B cell (primary cell): Measurements from ENCODE around the gene ARSI. TPM values are rescaled to one million over a fixed set of nuclear protein-coding genes. Genes with fewer than 3 reads are reported as not detected.

Experiments
- ATAC-seq: fragments of 200-7000 bp; cut with Tn5 transposase; one replicate; pipeline ENCODE4 v1.10.0; 2021; ENCODE audit warnings: low read depth, mild to moderate bottlenecking, moderate number of reproducible peaks, moderate library complexity
- CTCF ChIA-PET: fragments of 350-600 bp; sonication (Branson Sonifier 250); formaldehyde crosslinking; loops from one replicate; lab custom pipeline; 2021; ENCODE audit warnings: antibody characterized with exemption, inconsistent platforms; lab: Charles Lee
- POLR2A ChIA-PET: fragments of 350-600 bp; sonication (Branson Sonifier 250); formaldehyde crosslinking; loops from one replicate; lab custom pipeline; 2021; ENCODE audit warnings: antibody characterized with exemption; lab: Charles Lee
- DNase-seq: peaks from one replicate; pipeline ENCODE4 v3.0.0; 2013
- H2AFZ ChIP-seq: 2 replicates; pipeline ENCODE4 v1.6.1; 2012; ENCODE audit warnings: mild to moderate bottlenecking, low read depth, low read length; ENCODE audit not compliant: insufficient read depth, poor library complexity, severe bottlenecking
- H3K27ac ChIP-seq, 2 donors: 1 replicate in 1 of 2; 2 replicates in 1 of 2; pipeline ENCODE4 v1.5.1; 2012 to 2013; ENCODE audit warnings: low read length in 2 of 2, mild to moderate bottlenecking in 2 of 2, moderate library complexity in 1 of 2
- H3K27me3 ChIP-seq, 4 experiments: fragments of 200-600 bp in 1 of 4; sonication (generic) in 1 of 4; replicated peaks in 1 of 4; 1 replicate in 2 of 4; 2 replicates in 2 of 4; pipeline versions ENCODE4 v1.6.1 to v1.7.0; 2013 to 2016; ENCODE audit warnings: low read length in 3 of 4, mild to moderate bottlenecking in 2 of 4, mixed read lengths in 1 of 4, moderate library complexity in 1 of 4; ENCODE audit not compliant: insufficient read depth in 4 of 4, control insufficient read depth in 3 of 4; ENCODE audit errors: control extremely low read depth in 1 of 4
- H3K36me3 ChIP-seq, 2 experiments: replicated peaks in 1 of 2; 1 replicate in 1 of 2; 2 replicates in 1 of 2; pipeline versions ENCODE4 v1.6.1 to v1.7.1; 2013; ENCODE audit warnings: low read length in 1 of 2; ENCODE audit not compliant: insufficient read depth in 2 of 2, control insufficient read depth in 1 of 2; ENCODE audit errors: control extremely low read depth in 1 of 2, extremely low read depth in 1 of 2
- H3K4me1 ChIP-seq, 2 donors: fragments of 200-600 bp in 1 of 2; sonication (generic) in 1 of 2; 1 replicate in 1 of 2; 2 replicates in 1 of 2; pipeline versions ENCODE4 v1.5.1 to v1.6.1; 2013 to 2017; ENCODE audit warnings: low read length in 2 of 2; ENCODE audit not compliant: control insufficient read depth in 2 of 2, insufficient read depth in 2 of 2
- H3K4me2 ChIP-seq: replicated peaks from 2 replicates; pipeline ENCODE3; 2012; ENCODE audit warnings: mild to moderate bottlenecking, low read depth, low read length; ENCODE audit not compliant: poor library complexity, severe bottlenecking
- H3K4me3 ChIP-seq, 5 experiments: fragments of 200-600 bp in 1 of 5; sonication (generic) in 1 of 5; 1 replicate in 3 of 5; 2 replicates in 2 of 5; pipeline versions ENCODE4 v1.5.1 to v1.7.0; 2011 to 2016; ENCODE audit warnings: low read length in 4 of 5, mild to moderate bottlenecking in 4 of 5, low read depth in 2 of 5, control low read depth in 1 of 5, moderate library complexity in 1 of 5; ENCODE audit not compliant: insufficient read depth in 1 of 5; ENCODE audit errors: control extremely low read depth in 1 of 5, extremely low read depth in 1 of 5
- H3K79me2 ChIP-seq: fragments of 200-600 bp; sonication (generic); one replicate; pipeline ENCODE4 v1.6.0; 2016; ENCODE audit warnings: low read length; ENCODE audit not compliant: control insufficient read depth, insufficient read depth
- H3K9ac ChIP-seq: fragments of 200-600 bp; sonication (generic); 2 replicates; pipeline ENCODE4 v1.6.1; 2017; ENCODE audit warnings: mild to moderate bottlenecking, low read length, moderate library complexity
- H3K9me3 ChIP-seq, 3 donors: one replicate each; pipeline versions ENCODE4 v1.6.1 to v1.7.1; 2013; ENCODE audit warnings: low read length in 2 of 3; ENCODE audit not compliant: control insufficient read depth in 2 of 3, insufficient read depth in 1 of 3; ENCODE audit errors: control extremely low read depth in 1 of 3
- H4K20me1 ChIP-seq: 2 replicates; pipeline ENCODE4 v1.6.0; 2012; ENCODE audit warnings: mild to moderate bottlenecking, low read length; ENCODE audit not compliant: insufficient read depth, control insufficient read depth, poor library complexity, severe bottlenecking
- H3K27ac Mint-ChIP-seq: one replicate; pipeline ENCODE4 v1.8.0; 2021; ENCODE audit warnings: mixed read lengths
- H3K27me3 Mint-ChIP-seq: one replicate; pipeline ENCODE4 v1.8.0; 2021; ENCODE audit warnings: mixed read lengths
- H3K4me1 Mint-ChIP-seq: one replicate; pipeline ENCODE4 v1.8.0; 2021; ENCODE audit warnings: mixed read lengths
- H3K4me3 Mint-ChIP-seq: one replicate; pipeline ENCODE4 v1.8.0; 2021; ENCODE audit warnings: mixed read lengths
- H3K9me3 Mint-ChIP-seq: one replicate; pipeline ENCODE4 v1.8.0; 2022; ENCODE audit warnings: mixed read lengths; ENCODE audit not compliant: insufficient read depth
- CTCF ChIP-seq: fragments of 200-600 bp; IDR thresholded peaks from one replicate; pipeline ENCODE4 v1.8.0; 2022; ENCODE audit warnings: antibody characterized with exemption, mild to moderate bottlenecking
- EZH2 ChIP-seq: IDR thresholded peaks from 2 replicates; pipeline ENCODE4 v1.6.1; 2012; ENCODE audit warnings: borderline replicate concordance, low read depth, mild to moderate bottlenecking, moderate library complexity, low read length; ENCODE audit not compliant: insufficient read depth, poor library complexity, severe bottlenecking
- WGBS: methylation state at CpG from one replicate; pipeline ENCODE4 v1.1.5; 2013; ENCODE audit warnings: missing lambda C conversion rate; ENCODE audit not compliant: insufficient coverage; 5-methylcytosine and 5-hydroxymethylcytosine counted together
- intact Hi-C: fragments of 100-400 bp; cut with micrococcal nuclease; formaldehyde crosslinking; loops from one replicate; pipeline ENCODE4 v1.10.0; 2022
- polyA plus RNA-seq: library from polyadenylated mRNA; depleted of rRNA; stranded (reverse); fragments of >200 nt; gene quantifications from 2 replicates; pipeline ENCODE4 v1.2.3, GENCODE V29; 2012
- total RNA-seq, 2 donors: library from RNA; stranded (reverse); fragments of 120-200 nt in 1 of 2; gene quantifications; 1 replicate in 1 of 2; 2 replicates in 1 of 2; pipeline versions ENCODE4 v1.2.3 to v1.2.4, GENCODE V29; 2013 to 2022

The ARSI gene
- total and polyA plus RNA-seq, 2 donors (not counting 1 experiment from before 2014, with no cell fraction given): not detected

- TF ChIP-seq EZH2 (no peak), CTCF (no peak)
- H3K27ac Mint-ChIP-seq: no peak overlapping the region
- H3K79me2 ChIP-seq: no peaks in the 10 kb centered on the region
- CTCF ChIA-PET: interaction anchor here (1.5 kb wide), 1 partner anchor 12 kb away, joined by 3 read pairs; no protein-coding TSS in a partner anchor
- H3K9me3 ChIP-seq: no peaks in the 10 kb centered on the region
- intact Hi-C loops: no loop called here
- H4K20me1 ChIP-seq: no peaks in the 10 kb centered on the region
- H3K4me3 Mint-ChIP-seq: no peak overlapping the region
- no peaks in the 10 kb centered on the region for H3K4me1 ChIP-seq
- POLR2A ChIA-PET: no interaction called here
- no peak overlapping the region for H2AFZ ChIP-seq
- no peak overlapping the region for H3K9ac ChIP-seq
- WGBS: no CpG with 5 or more reads among the region's 7 CpGs
- DNase-seq: no peak
- H3K27ac ChIP-seq: no peak overlapping the region
- H3K27me3 ChIP-seq: peaks cover 0 to 4% (median 0%) of the 10 kb centered on the region in 4 experiments
- no peaks in the 10 kb centered on the region for H3K36me3 ChIP-seq
- H3K4me2 ChIP-seq: no peak overlapping the region
- no peak overlapping the region for H3K4me3 ChIP-seq
- no peaks in the 10 kb centered on the region for H3K4me1 Mint-ChIP-seq
- H3K27me3 Mint-ChIP-seq: peaks cover 12% of the 10 kb centered on the region
- no peaks in the 10 kb centered on the region for H3K9me3 Mint-ChIP-seq
- ATAC-seq: no peak
These were observed 40.2 kb downstream of the ARSI start for GRCh38 chr5:150262502-150262901.

GRCh38 chr5:150261231-150261630, 41.5 kb downstream of the ARSI start:
- Histone ChIP-seq H3K9me3 (no peaks in the 10 kb centered on the region), H3K4me3 (no peak overlapping the region), H2AFZ (no peak overlapping the region), H4K20me1 (no peaks in the 10 kb centered on the region), H3K36me3 (no peaks in the 10 kb centered on the region), H3K4me1 (no peaks in the 10 kb centered on the region), H3K79me2 (no peaks in the 10 kb centered on the region), H3K27ac (no peak overlapping the region), H3K27me3 (peaks cover 0 to 4% (median 0%) of the 10 kb centered on the region in 4 experiments), H3K9ac (no peak overlapping the region), H3K4me2 (no peak overlapping the region)
- intact Hi-C loops: no loop called here
- H3K4me3 Mint-ChIP-seq: no peak overlapping the region
- peaks cover 12% of the 10 kb centered on the region for H3K27me3 Mint-ChIP-seq
- CTCF ChIA-PET: interaction anchor here (0.8 to 1.5 kb wide), 2 partner anchors 14 to 45 kb away, joined by 3 read pairs; no protein-coding TSS in a partner anchor
- DNase-seq (no peak), ATAC-seq (no peak)
- H3K9me3 Mint-ChIP-seq: no peaks in the 10 kb centered on the region
- no peak for TF ChIP-seq CTCF
- no peak for TF ChIP-seq EZH2
- no peaks in the 10 kb centered on the region for H3K4me1 Mint-ChIP-seq
- H3K27ac Mint-ChIP-seq: no peak overlapping the region
- 69% methylated on average over 6 of the region's 8 CpGs for WGBS
- POLR2A ChIA-PET: no interaction called here
